GM12872 (cell line): Measurements from ENCODE around the gene LILRB3.
A peak's percentile ranks its signal among the peaks of the same experiment; 100 is the strongest.

ENCODE experiments used
- CTCF ChIP-seq: IDR thresholded peaks from 3 replicates; pipeline ENCODE4 v1.5.1; 2011; ENCODE audit warnings: low read depth, mild to moderate bottlenecking, low read length, moderate library complexity; ENCODE audit not compliant: insufficient read depth

Gene LILRB3

GRCh38 chr19:54191011-54191810 lies 31.6 kb downstream of the LILRB3 start, which contains the start of gene TSEN34:
TSEN34 (plus strand) TSS chr19:54191308; CDS start chr19:54191365, 57 bp downstream.
- TF ChIP-seq CTCF = no peak

- no peak for TF ChIP-seq CTCF
Measured at GRCh38 chr19:54190503-54191010, 32.2 kb downstream of the LILRB3 start.

GRCh38 chr19:54189735-54190502 lies 32.9 kb downstream of the LILRB3 start:
- TF ChIP-seq CTCF = no peak

- TF ChIP-seq CTCF = peak; percentile 47; the same call in 2 of the 3 replicates
Measured at GRCh38 chr19:54189145-54189734, 33.6 kb downstream of the LILRB3 start, which contains the start of gene MBOAT7. MBOAT7 (minus strand) TSS chr19:54189580; CDS start chr19:54188508, 1,072 bp downstream.

- TF ChIP-seq CTCF = no peak
Measured at GRCh38 chr19:54188215-54188871, 34.5 kb downstream of the LILRB3 start.

DNA sequence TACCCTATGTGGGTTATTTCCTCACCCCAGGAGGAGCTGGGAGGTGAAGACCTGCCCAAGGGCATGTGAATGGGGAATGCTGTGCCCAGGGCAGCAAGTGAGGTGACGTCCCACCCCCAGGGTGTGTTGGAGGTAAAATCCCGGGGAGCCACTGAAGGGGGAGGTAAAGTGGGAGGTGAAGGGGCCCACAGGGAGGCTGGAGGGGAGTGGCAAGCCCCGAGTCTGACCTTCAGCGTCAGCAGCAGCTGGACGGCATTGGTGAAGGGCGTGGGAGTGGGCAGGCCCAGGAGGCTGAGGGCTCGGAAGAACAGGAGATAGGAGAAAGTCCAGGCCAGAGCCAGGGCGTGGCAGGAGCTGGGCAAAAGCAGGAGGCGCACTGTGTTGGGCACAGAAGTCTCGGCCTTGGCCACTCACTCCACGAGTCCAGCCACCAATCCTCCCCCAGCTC lies 35.8 kb downstream of the LILRB3 start:
- TF ChIP-seq CTCF = no peak
